Transverse colon (tissue), 4 donors: ENCODE measurements around the gene EPHB6. TPM values are rescaled to one million over a fixed set of nuclear protein-coding genes. Genes with fewer than 3 reads are reported as not detected.

Experiments
- DNase-seq: peaks from one replicate; pipeline ENCODE4 v3.0.0-alpha.2; 2019
- H3K27ac ChIP-seq, 4 donors: fragments of 200-600 bp; sonication (generic); 2 replicates each; pipeline ENCODE4 v1.5.1; 2016 to 2018; ENCODE audit warnings: inconsistent platforms in 4 of 4
- H3K27me3 ChIP-seq: fragments of 200-600 bp; sonication (generic); 2 replicates; pipeline ENCODE4 v1.5.1; 2017; ENCODE audit warnings: inconsistent platforms
- H3K36me3 ChIP-seq, 4 donors: fragments of 200-600 bp; sonication (generic); 2 replicates each; pipeline ENCODE4 v1.5.1; 2017 to 2019; ENCODE audit warnings: inconsistent platforms in 4 of 4
- H3K4me1 ChIP-seq, 4 donors: fragments of 200-600 bp; sonication (generic); 2 replicates each; pipeline ENCODE4 v1.5.1; 2017 to 2020; ENCODE audit warnings: inconsistent platforms in 4 of 4
- H3K4me3 ChIP-seq, 4 donors: fragments of 200-600 bp; sonication (generic); 1 replicate in 1 of 4; 2 replicates in 3 of 4; pipeline versions ENCODE4 v1.5.1 to v1.6.1; 2017 to 2019; ENCODE audit warnings: inconsistent platforms in 4 of 4
- H3K9me3 ChIP-seq, 2 donors: fragments of 200-600 bp; sonication (generic); 2 replicates each; pipeline ENCODE4 v1.5.1; 2017 to 2019; ENCODE audit warnings: inconsistent platforms in 2 of 2
- CTCF ChIP-seq, 5 experiments: fragments of 200-600 bp in 3 of 5; fragments of 450-650 bp in 2 of 5; sonication (generic) in 3 of 5; IDR thresholded peaks; 1 replicate in 2 of 5; 2 replicates in 3 of 5; pipeline ENCODE4 v1.5.1; 2016 to 2017; ENCODE audit warnings: antibody characterized with exemption in 5 of 5, inconsistent platforms in 3 of 5, mild to moderate bottlenecking in 2 of 5, moderate library complexity in 1 of 5
- EP300 ChIP-seq: sonication (generic); formaldehyde crosslinking; IDR thresholded peaks from one replicate; pipeline ENCODE4 v1.6.1; 2017; ENCODE audit warnings: antibody characterized with exemption, low read depth
- POLR2A ChIP-seq: fragments of 450-650 bp; IDR thresholded peaks from one replicate; pipeline ENCODE4 v1.6.1; 2016; ENCODE audit warnings: antibody characterized with exemption, mild to moderate bottlenecking, moderate library complexity
- POLR2AphosphoS5 ChIP-seq, 3 donors: sonication (generic); formaldehyde crosslinking; IDR thresholded peaks; one replicate each; pipeline ENCODE4 v1.6.1; 2016; ENCODE audit warnings: antibody characterized with exemption in 3 of 3
- WGBS, 2 donors: methylation state at CpG; one replicate each; pipeline ENCODE4 v1.1.5; 2018; ENCODE audit warnings: low coverage in 1 of 2; 5-methylcytosine and 5-hydroxymethylcytosine counted together
- in situ Hi-C, 4 donors: fragments of 200-750 bp; cut with MboI; loops; one replicate each; pipeline versions ENCODE4 v1.15.0 to v1.15.1; 2017; ENCODE audit warnings: low sequenced_read_pairs in 3 of 4, low pct_ligation_motif_present in 1 of 4, low pct_unique_long_range_greater_than_20kb in 1 of 4
- intact Hi-C: fragments of 100-400 bp; cut with DNase I; formaldehyde crosslinking; loops from one replicate; pipeline ENCODE4 v1.15.1; 2023; ENCODE audit warnings: low total_unique reads
- total RNA-seq, 4 donors: library from RNA; depleted of rRNA; stranded (reverse); fragments of >200 nt; gene quantifications; one replicate each; pipeline ENCODE4 v1.1.0, GENCODE V29; 2016

The EPHB6 gene
- total RNA-seq, 4 donors from 2014 or later: 2.9 to 10.2 (median 4.5) TPM

GRCh38 chr7:142833174-142834048 lies 21.5 kb upstream of the EPHB6 start:
- no peaks in the 10 kb centered on the region for H3K36me3 ChIP-seq
- 69 to 70% methylated on average over 6 of the region's 6 CpGs for WGBS, 2 donors
- H3K27me3 ChIP-seq: no peaks in the 10 kb centered on the region
- TF ChIP-seq POLR2AphosphoS5 (IDR thresholded peaks at IDR 0.05) (no peak), EP300 (no peak), CTCF (IDR thresholded peaks at IDR 0.05) (no peak), POLR2A (no peak)
- no peak overlapping the region for H3K4me3 ChIP-seq
- no peaks in the 10 kb centered on the region for H3K4me1 ChIP-seq
- no peaks in the 10 kb centered on the region for H3K9me3 ChIP-seq
- in situ Hi-C loops (no loop called here), intact Hi-C loops (no loop called here)
- no peak for DNase-seq
- no peak overlapping the region for H3K27ac ChIP-seq

GRCh38 chr7:142835487-142835886 lies 19.4 kb upstream of the EPHB6 start:
- intact Hi-C loops (no loop called here), in situ Hi-C loops (no loop called here)
- WGBS, 2 donors: 32 to 50% methylated on average over 3 of the region's 3 CpGs
- H3K36me3 ChIP-seq: no peaks in the 10 kb centered on the region
- H3K4me3 ChIP-seq: no peak overlapping the region
- no peaks in the 10 kb centered on the region for H3K27me3 ChIP-seq
- TF ChIP-seq POLR2A (no peak), POLR2AphosphoS5 (IDR thresholded peaks at IDR 0.05) (no peak), CTCF (IDR thresholded peaks at IDR 0.05) (no peak), EP300 (no peak)
- no peak for DNase-seq
- H3K9me3 ChIP-seq: no peaks in the 10 kb centered on the region
- H3K4me1 ChIP-seq: no peaks in the 10 kb centered on the region
- H3K27ac ChIP-seq: no peak overlapping the region

- Histone ChIP-seq H3K9me3 (no peaks in the 10 kb centered on the region), H3K27me3 (no peaks in the 10 kb centered on the region), H3K27ac (no peak overlapping the region), H3K36me3 (no peaks in the 10 kb centered on the region), H3K4me1 (no peaks in the 10 kb centered on the region), H3K4me3 (no peak overlapping the region)
- intact Hi-C loops: no loop called here
- WGBS, 2 donors: 91 to 100% methylated on average over 1 to 3 of the region's 3 CpGs
- no peak for TF ChIP-seq EP300
- no peak for TF ChIP-seq CTCF (IDR thresholded peaks at IDR 0.05)
- no peak for TF ChIP-seq POLR2A
- no peak for TF ChIP-seq POLR2AphosphoS5 (IDR thresholded peaks at IDR 0.05)
- in situ Hi-C loops: no loop called here
- no peak for DNase-seq
These were observed 18.4 kb upstream of the EPHB6 start for GRCh38 chr7:142836426-142836825.

GRCh38 chr7:142838461-142839213 lies 16.2 kb upstream of the EPHB6 start:
- no peak for TF ChIP-seq CTCF (IDR thresholded peaks at IDR 0.05)
- TF ChIP-seq EP300: no peak
- no peak for TF ChIP-seq POLR2A
- no peak for TF ChIP-seq POLR2AphosphoS5 (IDR thresholded peaks at IDR 0.05)
- H3K9me3 ChIP-seq: no peaks in the 10 kb centered on the region
- 49 to 54% methylated on average over 4 of the region's 4 CpGs for WGBS, 2 donors
- no peak for DNase-seq
- H3K27me3 ChIP-seq: no peaks in the 10 kb centered on the region
- no peak overlapping the region for H3K27ac ChIP-seq
- intact Hi-C loops: no loop called here
- no peaks in the 10 kb centered on the region for H3K4me1 ChIP-seq
- in situ Hi-C loops: no loop called here
- no peaks in the 10 kb centered on the region for H3K36me3 ChIP-seq
- no peak overlapping the region for H3K4me3 ChIP-seq
